GM19324 (cell line): ENCODE measurements around the gene UQCRHL.
"Not testable (repeated sequence)": the region's sequence is repeated elsewhere in the genome, so short reads cannot be mapped to it uniquely, and the experiment has no call there.

Experiments used
- ATAC-seq: cut with Tn5 transposase; IDR thresholded peaks from one replicate; pipeline ENCODE4 v1.9.1; 2021; ENCODE audit warnings: mild to moderate bottlenecking, moderate library complexity; ENCODE audit not compliant: unreplicated experiment, low FRiP score

The UQCRHL gene

DNA sequence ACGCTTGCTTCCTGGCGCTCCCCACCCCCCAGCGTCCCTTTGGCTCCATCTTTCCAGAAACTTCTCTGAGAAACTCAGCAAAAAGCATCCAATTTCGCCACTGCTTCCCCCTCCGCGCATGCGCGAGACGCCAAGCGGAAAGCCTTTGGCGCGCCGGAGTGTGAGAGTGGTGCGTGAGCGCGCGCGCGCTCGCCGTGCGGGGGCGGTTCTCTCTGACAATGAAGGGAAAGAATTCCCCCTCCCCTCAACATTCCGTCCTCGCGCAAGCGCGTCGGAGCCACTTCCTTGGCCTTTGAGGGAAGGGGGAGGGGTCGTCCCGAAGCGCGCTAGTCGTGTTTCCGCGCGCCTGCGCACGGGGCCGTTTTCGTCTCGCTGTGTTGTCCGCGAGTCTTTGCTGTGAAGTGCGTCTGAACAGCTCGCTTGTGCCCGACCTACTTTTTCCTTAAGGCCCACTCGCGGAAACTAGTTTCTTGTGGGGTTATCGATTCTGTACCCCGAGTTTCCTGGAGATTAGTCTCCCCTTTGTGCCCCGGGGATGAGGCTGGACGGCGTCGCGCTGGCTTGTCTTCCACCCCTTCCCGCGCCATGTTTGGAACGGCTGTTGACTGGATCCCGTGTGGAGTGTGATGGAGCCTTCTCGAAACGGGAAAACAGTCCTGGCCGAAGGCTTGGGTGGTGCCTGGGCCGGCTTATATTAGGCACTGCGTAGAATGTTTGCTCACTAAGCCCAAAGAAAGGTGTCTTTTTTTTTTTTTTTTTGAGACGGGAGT, 28.5 kb upstream of the UQCRHL start:
- peak; percentile 59 for ATAC-seq

DNA sequence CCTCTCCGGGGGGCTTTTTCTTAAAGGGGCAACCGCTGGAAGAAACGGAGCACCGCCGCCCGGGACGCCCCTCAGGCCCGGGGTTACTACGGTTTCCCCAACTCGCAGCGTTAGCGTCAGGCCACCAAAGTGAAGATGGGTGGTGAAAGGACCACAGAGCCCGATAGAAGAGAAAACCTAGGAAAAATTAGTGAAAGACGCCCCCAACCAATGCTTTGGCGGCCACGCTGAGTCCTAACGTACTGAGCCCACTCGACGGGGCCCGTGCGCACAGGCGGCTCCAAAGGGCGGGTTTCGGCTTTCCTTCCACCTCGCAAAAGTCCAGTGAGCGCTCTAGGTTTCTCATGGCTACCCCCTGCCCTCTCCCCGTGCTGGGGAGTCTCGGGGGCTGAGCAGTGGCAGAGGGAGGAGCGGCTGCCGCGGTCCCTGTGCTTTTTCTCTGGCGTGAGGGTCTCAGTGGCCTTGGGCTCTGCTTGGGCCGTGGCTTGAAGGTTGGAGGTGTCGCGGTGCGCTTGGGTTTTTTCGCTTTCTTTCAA, 27.8 kb upstream of the UQCRHL start:
- ATAC-seq, result peak; percentile 8

DNA sequence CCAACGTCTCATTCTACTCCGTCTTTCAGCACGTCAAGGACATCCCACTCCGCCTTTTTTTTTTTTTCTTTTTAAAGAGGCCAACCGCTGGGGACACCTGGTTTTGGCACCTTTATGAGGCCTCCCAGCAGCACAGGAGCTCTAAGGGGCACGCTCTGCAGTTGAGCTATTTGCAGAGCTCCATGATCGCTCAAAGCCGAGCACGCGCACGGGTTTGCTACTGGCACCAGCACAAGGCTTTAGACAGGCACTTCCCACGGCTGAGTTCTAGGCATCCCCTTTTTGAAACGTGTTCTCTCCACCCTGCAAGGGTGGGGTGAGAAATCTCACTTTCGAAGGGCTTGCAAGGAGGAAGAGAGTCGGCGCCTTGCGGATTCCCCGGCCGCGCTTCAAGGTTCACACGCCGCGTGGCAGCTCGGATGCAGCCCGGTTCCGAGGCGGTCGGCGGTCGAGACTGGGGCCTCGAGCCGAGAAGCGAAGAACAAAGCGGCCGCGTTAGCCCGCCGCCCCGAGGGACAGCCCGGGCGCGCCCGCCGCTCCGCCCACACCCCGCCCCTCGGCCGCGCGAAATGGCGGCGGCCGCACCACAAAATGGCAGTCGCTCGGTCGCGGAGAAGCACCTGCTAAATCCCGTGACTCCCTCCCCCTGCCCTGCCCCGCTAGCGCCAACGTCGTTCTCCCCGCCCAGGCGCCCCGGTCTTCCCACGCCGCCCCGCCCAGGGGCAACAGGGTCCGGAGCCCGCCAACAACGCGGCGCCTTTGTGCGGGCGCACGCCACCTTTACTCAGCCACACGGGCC, 27.2 kb upstream of the UQCRHL start:
- peak; percentile 59 for ATAC-seq

DNA sequence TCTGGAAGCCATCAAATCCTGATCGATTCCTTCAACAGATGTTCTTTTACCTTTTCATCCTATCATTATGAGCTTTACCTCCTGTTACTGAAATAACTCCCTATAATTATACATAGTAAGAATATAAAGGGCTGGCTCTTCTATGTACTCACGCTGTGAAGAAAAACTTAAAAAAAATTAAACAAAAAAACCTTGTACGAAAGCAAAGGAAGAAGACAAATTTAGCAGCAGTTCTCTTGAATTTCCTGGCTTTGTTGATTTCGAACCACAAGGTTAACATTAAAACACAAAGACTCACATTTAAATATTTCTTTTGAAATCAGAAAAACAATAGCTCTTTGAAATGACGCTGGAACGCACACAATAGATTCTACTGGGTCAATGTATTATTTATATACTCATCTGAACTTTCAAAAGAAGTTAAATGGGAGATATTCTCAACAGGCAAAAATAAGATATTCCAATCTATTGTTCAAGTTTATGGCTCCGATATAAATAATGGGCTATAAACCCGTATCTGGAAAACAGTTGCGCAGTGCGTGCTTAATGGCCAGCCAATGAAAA, 26.5 kb upstream of the UQCRHL start:
- ATAC-seq, result no peak

DNA sequence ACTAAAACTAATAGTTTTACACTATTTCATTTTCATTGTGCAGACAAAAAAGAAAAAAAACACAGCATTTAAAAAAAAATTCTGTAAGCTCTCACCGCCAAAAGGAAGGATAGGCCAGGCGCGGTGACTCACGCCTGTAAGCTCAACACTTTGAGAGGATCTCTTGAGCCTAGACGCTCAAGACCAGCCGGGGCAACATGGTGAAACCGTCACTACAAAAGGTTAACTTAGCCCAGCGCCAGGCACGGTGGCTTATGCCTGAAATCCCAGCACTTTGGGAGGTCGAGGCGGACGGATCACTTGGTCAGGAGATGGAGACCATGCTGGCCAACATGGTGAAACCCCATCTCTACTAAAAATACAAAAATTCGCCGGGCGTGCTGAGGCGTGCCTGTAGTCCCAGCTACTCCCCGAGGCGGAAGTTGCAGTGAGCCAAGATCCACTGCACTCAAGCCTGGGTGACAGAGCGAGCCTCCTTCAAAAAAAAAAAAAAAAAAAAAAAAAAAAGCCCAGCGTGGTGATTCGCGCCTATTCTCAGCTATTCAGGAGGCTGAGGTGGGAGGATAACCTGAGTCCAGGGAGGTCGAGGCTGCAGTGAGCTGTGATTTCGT, 25.7 kb upstream of the UQCRHL start:
- ATAC-seq, result no peak

DNA sequence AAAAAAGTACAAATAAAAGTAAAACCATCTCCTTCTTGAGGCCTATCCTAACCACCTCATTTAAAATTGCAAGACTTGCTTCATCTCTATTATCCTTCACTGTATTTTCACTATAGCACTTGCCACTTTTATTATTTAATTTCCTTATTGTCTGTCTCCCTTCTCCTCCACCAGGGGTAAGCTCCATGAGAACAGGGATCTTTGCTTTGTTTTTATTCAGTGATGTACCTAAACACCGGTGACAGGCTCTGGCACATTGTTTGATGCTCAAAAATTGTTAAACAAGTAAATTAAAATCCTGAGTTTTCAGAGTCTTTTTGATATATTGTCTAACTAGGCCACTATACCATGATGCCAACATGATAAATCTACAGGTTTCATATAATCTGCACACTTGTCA, 22.8 kb upstream of the UQCRHL start:
- ATAC-seq, result no peak

DNA sequence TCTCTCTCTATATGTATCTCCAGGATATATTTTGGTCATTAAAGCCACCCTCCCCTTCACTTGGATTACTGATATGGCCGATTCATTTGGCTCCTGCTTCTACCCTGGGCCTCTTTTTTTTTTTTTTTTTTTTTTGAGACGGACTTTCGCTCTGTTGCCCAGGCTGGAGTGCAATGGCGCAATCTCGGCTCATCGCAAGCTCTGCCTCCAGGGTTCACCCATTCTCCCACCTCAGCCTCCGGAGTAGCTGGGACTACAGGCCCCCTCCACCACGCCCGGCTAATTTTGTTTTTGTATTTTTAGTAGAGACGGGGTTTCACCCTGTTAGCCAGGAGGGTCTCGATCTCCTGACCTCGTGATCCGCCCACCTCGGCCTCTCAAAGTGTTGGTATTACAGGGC, 21.5 kb upstream of the UQCRHL start:
- not testable (repeated sequence) for ATAC-seq

DNA sequence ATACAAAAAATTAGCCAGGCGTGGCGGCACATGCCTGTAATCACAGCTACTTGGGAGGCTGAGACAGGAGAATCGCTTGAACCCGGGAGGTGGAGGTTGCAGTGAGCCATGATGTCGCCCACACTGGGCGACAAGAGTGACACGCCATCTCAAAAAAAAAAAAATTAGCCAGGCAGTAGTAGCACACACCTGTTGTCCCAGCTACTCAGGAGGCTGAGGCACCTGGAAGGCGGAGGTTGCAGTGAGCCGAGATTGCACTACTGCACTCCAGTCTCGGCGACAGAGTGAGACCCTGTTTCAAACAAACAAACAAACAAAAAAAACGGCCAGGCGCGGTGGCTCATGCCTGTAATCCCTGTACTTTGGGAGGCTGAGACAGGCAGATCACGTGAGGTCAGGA, 20.1 kb upstream of the UQCRHL start:
- ATAC-seq, result not testable (repeated sequence)

DNA sequence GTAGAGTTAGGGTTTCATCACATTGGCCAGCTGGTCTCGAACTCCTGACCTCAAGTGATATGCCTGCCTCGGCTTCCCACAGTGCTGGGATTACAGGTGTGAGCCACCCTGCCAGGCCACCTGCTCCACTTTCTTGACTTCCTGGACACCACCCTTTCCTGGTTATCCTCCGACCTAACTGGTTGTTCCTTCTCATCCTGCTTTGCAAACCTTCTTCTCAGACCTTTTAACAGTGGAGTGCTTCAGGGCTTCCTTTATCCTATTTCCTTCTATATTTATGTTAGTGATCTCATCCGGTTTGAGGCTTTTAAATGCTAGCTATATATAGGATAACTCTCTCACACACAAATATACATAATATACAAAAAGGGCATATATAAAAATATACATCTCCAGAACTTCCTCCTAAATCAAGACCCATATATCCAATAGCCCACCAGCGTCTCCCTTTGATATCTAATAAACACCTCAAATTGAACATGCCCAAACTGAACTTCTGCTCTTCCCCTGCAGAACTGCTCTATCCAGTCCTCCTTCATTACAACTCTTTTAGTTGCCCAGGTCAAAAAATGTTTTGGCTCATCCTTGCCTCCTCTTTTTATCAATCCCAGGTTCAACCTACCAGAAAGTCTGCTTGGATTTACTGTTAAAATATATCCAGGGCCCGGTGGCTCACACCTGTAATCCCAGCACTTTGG, 19.5 kb upstream of the UQCRHL start:
- no peak for ATAC-seq

DNA sequence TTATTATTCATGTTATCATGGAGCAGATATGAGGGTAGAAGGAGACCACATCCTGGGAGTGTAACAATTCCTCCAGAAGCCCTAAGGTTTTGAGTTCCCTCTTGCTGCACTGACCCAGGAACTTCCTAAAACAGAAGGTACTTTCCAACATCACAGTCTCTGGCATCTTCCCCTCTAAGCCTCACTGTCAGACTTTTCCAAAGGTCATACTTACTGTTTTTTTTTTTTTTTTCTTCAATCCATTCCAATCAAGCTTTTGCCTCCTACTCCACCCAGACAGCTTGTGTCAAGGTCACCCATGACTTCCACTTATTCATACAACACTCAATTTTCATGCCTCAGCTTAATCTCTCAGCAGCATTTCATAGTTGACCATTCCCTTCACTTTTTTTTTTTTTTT, 18.4 kb upstream of the UQCRHL start:
- ATAC-seq, result no peak

DNA sequence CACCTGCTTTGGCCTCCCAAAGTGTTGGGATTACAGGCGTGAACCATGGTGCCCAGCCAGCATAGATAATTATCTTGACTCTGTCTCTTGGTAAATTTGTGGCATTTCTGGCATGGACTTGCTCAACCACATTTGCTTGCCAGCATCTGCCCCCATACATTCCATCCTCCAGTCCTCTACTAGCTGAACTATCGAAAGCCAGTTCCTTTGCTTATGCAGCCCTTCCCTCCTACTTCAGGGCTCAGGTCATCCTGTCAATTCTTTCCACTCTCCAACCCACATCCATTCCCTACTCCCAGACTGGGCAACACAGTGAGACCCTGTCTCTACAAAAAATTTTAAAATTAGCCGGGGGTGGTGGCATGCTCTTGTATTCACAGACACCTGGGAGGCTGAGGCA, 13.0 kb upstream of the UQCRHL start:
- ATAC-seq, result no peak

DNA sequence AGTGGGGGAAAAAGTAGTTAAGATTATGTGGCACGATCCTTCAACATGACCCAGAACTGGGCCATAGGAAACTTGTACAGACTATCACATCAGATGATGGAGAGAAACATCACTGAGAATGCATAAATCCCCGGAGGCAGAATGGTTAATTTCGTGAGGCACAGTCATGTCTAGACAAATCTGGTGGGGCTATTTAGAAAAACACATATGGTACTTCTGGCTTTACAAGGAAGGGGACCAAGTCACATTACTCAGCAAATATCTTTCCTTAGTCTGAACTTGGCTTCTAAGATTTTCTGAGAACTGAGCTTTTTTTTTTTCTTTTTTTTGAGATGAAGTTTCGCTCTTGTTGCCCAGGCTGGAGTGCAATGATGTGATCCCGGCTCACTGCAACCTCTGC, 9.2 kb upstream of the UQCRHL start:
- no peak for ATAC-seq

DNA sequence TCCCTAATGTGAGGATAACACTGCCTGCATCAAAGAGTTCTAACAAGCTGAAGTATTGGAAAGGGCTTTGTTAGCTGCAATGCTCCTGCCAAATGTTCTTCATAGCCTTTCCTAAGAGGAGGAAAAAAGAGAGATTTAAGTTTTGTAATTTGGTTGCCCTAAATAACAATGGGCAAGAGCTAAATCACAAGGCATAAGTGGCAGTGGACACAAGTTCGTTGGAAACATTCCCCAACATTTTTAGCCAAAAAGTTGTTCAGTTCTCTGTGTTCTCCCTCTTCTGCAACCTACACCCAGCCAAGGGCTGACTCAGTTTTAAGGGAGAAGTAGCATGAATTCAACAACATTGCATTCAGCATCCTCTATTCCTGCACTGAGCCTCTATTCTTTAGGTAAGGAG, 2.6 kb upstream of the UQCRHL start:
- no peak for ATAC-seq

DNA sequence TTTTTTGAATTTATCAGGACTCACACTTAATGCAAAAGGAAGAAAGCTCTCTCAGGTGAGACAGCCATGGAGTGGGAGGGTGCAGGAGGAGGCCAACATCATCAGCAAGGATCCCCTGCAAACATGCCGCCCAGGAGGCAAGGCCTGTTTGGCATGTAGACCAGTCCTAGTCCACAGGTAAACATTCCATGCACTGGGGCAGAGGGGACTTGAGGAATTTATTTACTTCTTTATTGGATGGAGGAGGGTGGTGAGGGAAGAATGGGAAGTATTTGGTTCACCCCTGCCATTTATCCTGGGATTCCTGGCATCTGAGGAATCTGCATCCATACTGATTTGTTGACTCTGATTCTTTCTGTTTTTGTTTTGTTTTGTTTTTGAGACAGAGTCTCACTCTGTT, 1.5 kb upstream of the UQCRHL start:
- no peak for ATAC-seq

DNA sequence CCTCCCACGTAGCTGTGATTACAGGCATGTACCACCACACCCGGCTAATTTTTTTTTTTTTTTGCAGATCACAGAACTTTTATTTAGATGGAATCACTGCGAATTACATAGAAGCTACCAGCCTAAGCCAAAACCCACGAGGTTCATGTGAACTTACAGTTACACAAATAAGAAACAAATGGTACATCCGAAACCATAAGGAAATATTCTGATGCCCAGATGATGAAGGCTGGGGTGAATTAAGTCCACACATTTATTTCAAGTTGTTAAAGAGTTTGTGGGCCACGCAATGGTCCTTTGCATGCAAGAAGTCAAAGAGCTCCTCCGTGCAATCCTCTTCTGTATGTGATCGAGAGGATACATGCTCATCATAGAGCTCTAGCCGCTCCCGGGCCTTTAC, 328 bp downstream of the UQCRHL start:
- ATAC-seq, result no peak

DNA sequence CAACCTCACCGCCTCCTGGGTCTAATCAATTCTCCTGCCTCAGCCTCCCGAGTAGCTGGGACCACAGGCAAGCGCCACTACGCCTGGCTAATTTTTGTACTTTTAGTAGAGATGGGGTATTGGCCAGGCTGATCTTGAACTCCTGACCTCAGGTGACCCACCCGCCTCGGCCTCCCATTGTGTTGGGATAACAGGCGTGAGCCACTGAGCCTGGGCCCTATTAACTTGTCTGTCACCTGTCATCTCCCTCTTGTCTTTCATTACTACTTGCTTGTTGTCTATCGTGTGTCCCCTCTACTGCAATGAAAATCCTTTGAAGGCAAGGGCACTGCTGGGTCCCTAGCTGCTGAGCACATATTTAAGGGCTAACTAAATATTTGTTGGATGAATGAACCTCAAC, 3.4 kb downstream of the UQCRHL start:
- no peak for ATAC-seq

DNA sequence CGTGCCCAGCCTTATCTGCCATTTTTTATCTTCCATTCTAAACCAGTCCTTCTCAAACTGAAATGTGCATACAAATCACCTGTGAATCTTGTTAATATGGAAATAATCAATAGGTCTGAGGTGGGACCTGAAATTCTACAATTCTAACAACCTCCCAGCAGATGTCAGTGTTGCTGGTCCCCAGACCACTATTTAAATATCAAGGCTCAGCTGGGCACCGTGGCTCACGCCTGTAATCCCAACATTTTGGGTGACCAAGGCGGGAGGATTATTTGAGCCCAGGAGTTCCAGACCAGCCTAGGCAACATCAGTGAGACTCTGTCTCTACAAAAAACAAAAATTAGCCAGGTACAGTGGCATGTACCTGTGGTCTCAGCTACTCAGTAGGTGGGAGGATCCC, 4.1 kb downstream of the UQCRHL start:
- ATAC-seq, result no peak

DNA sequence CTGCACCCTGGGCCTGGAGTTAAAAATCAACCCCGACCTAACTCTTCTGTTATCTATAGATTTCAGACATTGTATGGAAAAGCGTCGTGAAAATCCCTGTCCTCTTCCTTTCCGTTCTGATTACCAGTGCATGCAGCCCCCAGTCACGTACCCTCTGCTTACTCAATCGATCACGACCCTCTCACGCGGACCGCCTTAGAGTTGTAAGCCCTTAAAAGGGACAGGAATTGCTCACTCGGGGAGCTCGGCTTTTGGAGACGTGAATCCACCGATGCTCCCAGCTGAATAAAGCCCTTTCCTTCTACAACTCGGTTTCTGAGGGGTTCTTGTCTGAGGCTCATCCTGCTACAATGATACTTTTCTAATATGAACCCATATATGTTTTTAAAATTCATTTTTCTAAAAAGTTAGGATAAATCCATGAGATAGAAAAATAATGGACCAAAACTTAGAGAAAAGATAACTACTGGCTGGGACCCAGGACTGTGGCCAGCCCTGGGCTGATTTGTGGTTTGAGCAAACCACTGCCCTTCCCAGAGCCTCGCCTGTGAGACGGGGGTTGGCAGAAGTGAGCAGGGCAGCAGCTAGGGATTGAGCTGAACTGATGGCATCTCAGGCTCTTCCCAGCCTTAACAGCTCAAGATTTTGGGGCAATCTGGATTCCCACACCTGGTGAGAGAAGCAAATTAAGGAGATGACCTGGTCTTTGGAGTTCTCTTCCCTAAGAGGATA, 5.0 kb downstream of the UQCRHL start:
- ATAC-seq, result no peak

DNA sequence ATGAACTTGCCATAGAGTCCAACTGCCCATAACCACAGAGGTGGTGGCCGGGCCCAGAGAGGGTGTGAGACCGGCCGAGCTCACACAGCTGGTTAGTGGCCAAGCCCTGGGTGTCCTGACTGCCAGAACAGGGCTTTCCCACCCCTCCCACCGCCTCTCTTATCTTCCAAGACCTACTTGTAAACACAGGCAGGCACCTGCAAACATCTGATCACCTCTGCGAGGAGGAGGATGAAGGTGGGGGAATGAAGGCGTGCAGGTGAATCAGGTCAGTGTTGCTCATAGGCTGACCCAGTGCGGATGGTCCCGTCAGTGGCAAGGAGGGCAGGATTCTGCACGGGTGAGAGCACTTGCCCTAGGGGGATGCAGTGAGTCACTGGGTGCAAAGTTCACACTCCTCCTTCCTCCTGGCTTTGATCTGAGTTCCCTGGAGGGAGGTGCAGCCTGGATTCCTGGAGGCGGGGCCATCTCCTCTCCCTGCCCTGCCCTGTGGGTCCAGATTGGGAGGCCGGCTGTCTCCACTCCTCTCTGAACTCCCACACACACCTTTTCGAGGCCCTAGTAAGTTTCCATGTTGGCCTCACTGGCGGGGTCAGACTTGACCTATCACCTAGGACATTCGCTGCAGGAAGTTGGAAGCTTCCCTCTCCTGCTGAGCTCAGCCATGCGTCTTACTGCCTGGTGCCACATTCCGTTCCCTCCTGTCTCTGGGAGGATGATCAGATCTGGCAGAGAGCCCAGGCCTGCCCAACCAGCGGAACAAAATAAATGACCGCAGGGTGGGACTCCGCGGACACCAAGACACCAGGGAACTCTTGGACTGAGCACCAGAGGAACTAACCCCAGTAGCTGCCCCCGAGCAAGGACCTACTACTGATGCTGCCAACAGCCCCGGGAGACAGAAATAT, 7.3 kb downstream of the UQCRHL start:
- ATAC-seq, result no peak
